ENCODE data around the gene RRBP1. TPM values are rescaled to one million over a fixed set of nuclear protein-coding genes. Genes with fewer than 3 reads are reported as not detected.

Gene RRBP1
- polyA plus RNA-seq, 2 donors = 49.0 to 54.5 TPM

DNA sequence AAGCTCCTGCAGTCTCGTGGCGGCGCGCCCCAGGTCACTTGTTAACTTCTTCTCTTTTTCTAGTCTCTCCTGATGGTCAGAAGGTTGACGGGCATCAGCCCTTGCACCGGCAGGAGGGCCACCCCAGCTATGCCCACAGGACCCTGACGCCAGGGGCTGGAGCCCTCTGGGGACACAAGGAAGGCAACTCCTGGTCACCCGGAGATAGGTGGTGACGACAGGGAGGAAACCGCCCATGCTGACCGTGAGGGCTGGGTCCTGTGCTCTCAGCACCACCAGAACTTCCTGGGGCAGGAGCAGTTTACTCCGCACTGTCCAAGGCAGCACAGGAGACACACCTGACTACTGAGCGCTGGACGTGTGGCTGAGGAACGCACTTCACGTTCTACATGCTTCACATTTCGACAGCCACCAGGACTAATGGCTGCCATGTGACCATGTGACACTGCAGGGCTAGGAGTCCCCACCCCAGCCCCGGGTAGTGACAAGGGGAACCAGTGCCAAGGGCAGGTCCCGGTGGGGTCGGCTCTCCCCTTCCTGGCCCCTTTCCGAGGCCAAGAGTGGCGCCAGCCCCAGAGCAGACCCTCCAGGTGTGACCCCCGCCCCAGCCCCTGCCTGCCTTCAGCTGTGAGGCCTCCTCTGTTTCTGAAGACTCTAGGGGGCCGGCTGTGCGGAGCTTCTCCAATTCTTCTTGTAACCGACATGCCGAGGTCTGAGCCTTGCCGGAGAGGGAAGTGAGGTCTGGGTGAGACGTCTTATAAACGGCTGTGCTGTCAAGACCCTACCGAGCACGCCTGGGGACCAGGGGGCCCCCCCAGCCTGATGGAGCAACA lies 67.0 kb downstream of the RRBP1 start:
- Histone ChIP-seq H3K4me3 (ENCODE audit: low read depth in 1 of 2, low read length in 2 of 2) (no peak overlapping the region), H3K27me3 (ENCODE audit: control insufficient read depth in 1 of 2, insufficient read depth in 2 of 2, low read length in 2 of 2) (no peaks in the 10 kb centered on the region), H3K9me3 (ENCODE audit: control insufficient read depth in 2 of 2, insufficient read depth in 1 of 2, low read depth in 1 of 2, low read length in 1 of 2) (no peaks in the 10 kb centered on the region), H3K36me3 (ENCODE audit: control insufficient read depth in 2 of 2, insufficient read depth in 2 of 2, low read length in 1 of 2) (peaks cover 14 to 48% of the 10 kb centered on the region in 2 donors), H3K27ac (ENCODE audit: low read depth in 2 of 2, low read length in 1 of 2) (peak overlapping the region; percentile 45 to 56), H3K4me1 (ENCODE audit: control insufficient read depth in 2 of 2, insufficient read depth in 2 of 2, low read length in 1 of 2) (peaks cover 20 to 34% of the 10 kb centered on the region in 2 donors)
- WGBS, 2 donors = 52 to 55% methylated on average over 31 to 32 of the region's 32 CpGs

DNA sequence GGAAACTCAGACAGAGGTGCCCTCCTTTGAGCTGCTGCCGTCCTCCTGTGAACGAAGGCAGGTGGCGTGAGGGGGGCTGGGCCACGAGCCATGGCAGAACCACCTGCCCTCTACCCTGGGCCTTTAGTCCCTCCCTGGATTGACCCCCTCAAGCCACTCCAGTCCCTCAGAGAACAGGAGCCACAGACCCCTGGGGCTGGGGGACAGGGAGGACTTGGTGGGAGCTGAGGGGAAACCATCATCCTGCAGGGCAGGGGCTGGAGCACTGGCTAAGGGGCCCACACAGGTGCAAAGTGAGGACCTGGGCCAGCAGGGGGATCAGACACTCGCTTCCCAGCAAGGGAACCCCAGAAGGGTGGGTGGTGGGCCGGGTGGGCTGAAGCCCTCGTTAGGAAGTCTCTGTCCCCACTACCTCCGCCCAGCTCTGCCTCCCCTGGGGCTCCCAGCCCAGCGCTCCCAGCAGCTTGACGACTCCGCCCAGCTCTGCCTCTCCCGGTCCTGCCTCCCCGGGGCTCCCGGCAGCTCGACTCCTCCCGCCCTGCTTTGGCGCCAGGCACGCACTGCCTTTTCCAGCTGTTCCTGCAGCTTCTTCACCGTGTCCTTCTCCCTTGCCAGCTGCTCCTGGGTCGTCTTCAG lies 67.7 kb downstream of the RRBP1 start:
- Histone ChIP-seq H3K4me3 (ENCODE audit: low read depth in 1 of 2, low read length in 2 of 2) (no peak overlapping the region), H3K9me3 (ENCODE audit: control insufficient read depth in 2 of 2, insufficient read depth in 1 of 2, low read depth in 1 of 2, low read length in 1 of 2) (no peaks in the 10 kb centered on the region), H3K27me3 (ENCODE audit: control insufficient read depth in 1 of 2, insufficient read depth in 2 of 2, low read length in 2 of 2) (no peaks in the 10 kb centered on the region), H3K36me3 (ENCODE audit: control insufficient read depth in 2 of 2, insufficient read depth in 2 of 2, low read length in 1 of 2) (peaks cover 8 to 41% of the 10 kb centered on the region in 2 donors), H3K4me1 (ENCODE audit: control insufficient read depth in 2 of 2, insufficient read depth in 2 of 2, low read length in 1 of 2) (peaks cover 20 to 34% of the 10 kb centered on the region in 2 donors), H3K27ac (ENCODE audit: low read depth in 2 of 2, low read length in 1 of 2) (peak overlapping the region; percentile 45 to 56)
- 33 to 35% methylated on average over 18 to 20 of the region's 20 CpGs for WGBS, 2 donors

DNA sequence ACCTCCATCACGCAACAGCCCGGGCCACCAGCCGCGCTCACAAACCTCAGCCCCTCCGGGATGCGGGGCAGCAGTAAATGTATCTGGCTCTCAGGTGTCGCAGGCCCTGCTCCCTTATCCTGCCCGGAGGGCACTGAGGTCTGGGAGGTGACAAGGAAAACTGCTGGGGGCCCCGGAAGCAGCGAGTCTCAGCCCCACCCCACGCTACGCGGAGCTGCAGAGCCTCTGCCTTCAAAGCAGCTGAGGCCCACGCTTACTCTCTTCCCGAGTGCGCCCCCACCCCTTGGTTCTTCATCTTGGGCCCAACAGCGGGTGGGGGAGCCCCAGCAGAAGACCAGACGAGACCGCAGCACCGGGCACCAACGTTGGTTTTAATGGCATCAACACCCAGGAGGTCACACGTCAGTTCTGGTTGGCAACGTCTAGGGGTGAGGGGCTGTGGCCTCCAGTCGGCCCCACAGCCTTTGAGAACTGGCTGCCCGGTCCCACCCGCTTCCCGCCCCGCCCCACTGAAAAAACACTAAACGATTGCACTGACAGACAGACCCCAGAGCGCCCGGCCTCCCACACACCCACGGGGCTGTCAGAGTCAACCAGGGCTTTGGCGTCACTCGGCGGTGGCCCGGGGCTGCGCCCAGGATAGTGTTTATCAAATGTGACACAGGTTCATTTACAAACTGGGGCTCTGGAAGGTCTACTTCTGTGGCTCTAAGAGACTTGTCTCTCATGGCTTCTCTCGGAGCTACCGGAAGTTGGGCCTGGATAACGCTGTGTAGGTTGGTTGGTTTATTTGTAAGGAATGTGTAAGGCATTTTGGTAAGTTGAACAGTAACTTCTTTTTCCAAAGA lies 68.5 kb downstream of the RRBP1 start:
- peaks cover 7 to 42% of the 10 kb centered on the region in 2 donors for H3K36me3 ChIP-seq (ENCODE audit: control insufficient read depth in 2 of 2, insufficient read depth in 2 of 2, low read length in 1 of 2)
- WGBS, 2 donors = 71 to 79% methylated on average over 40 of the region's 40 CpGs
- no peak overlapping the region for H3K4me3 ChIP-seq (ENCODE audit: low read depth in 1 of 2, low read length in 2 of 2)
- H3K4me1 ChIP-seq (ENCODE audit: control insufficient read depth in 2 of 2, insufficient read depth in 2 of 2, low read length in 1 of 2) = peaks cover 20 to 34% of the 10 kb centered on the region in 2 donors
- no peaks in the 10 kb centered on the region for H3K9me3 ChIP-seq (ENCODE audit: control insufficient read depth in 2 of 2, insufficient read depth in 1 of 2, low read depth in 1 of 2, low read length in 1 of 2)
- no peaks in the 10 kb centered on the region for H3K27me3 ChIP-seq (ENCODE audit: control insufficient read depth in 1 of 2, insufficient read depth in 2 of 2, low read length in 2 of 2)
- H3K27ac ChIP-seq (ENCODE audit: low read depth in 2 of 2, low read length in 1 of 2) = peak overlapping the region; percentile 31 to 38

DNA sequence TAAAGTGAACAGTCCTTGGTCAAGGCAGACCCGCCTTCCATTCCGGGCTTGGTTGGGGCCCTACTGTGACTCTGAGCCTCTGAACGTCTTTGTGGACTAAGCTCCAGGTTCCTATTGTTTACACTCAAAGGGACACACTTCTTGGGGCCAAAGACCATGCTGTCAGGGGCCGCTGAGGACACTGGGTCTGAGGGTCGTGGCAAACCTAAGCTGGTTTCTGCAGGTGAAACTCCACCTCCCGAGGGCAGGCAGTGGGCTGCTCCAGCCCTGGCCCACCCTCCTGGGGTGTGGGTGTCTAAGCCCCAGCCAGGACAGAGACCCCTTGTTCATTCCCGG lies 69.1 kb downstream of the RRBP1 start:
- Histone ChIP-seq H3K36me3 (ENCODE audit: control insufficient read depth in 2 of 2, insufficient read depth in 2 of 2, low read length in 1 of 2) (peaks cover 3 to 36% of the 10 kb centered on the region in 2 donors), H3K27ac (ENCODE audit: low read depth in 2 of 2, low read length in 1 of 2) (peak overlapping the region; percentile 31 to 89), H3K4me3 (ENCODE audit: low read depth in 1 of 2, low read length in 2 of 2) (no peak overlapping the region), H3K9me3 (ENCODE audit: control insufficient read depth in 2 of 2, insufficient read depth in 1 of 2, low read depth in 1 of 2, low read length in 1 of 2) (no peaks in the 10 kb centered on the region), H3K27me3 (ENCODE audit: control insufficient read depth in 1 of 2, insufficient read depth in 2 of 2, low read length in 2 of 2) (no peaks in the 10 kb centered on the region), H3K4me1 (ENCODE audit: control insufficient read depth in 2 of 2, insufficient read depth in 2 of 2, low read length in 1 of 2) (peaks cover 20 to 34% of the 10 kb centered on the region in 2 donors)
- 75 to 76% methylated on average over 7 of the region's 7 CpGs for WGBS, 2 donors

DNA sequence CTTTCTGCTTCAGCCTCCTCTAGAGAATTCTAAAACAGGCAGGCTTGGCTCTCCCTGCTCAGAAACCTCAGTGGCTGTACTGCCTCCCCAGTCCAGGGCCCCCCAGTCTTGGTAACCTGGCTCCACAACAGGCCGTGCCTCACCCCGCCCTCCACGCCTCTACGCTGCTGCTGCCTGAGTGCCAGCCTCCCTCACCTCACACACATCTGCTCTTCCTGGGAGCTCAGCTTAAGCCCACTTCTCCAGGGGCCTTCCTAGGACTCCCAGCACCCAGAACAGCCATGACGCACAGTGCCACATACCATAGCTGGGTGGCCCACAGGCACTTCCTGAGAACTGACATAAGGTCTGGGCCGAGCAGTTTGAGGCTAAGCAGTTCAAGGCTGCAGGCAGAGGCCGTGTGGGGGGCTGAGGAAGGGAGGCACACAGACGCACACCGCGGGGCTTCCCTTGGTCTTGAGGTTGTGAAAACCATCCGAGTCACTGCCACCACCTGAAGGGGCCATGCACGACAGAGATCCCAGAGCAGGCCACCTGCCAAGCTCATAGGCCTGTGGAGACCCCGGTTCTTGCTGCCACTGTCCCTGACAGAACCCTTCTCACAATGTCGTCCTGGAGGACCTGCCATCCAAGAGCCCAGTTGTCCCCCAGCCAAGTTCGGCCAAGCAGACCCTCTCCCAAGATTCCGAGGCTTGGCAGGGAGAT lies 69.6 kb downstream of the RRBP1 start:
- H3K27me3 ChIP-seq (ENCODE audit: control insufficient read depth in 1 of 2, insufficient read depth in 2 of 2, low read length in 2 of 2) = no peaks in the 10 kb centered on the region
- peaks cover 3 to 33% of the 10 kb centered on the region in 2 donors for H3K36me3 ChIP-seq (ENCODE audit: control insufficient read depth in 2 of 2, insufficient read depth in 2 of 2, low read length in 1 of 2)
- 46 to 57% methylated on average over 16 of the region's 16 CpGs for WGBS, 2 donors

DNA sequence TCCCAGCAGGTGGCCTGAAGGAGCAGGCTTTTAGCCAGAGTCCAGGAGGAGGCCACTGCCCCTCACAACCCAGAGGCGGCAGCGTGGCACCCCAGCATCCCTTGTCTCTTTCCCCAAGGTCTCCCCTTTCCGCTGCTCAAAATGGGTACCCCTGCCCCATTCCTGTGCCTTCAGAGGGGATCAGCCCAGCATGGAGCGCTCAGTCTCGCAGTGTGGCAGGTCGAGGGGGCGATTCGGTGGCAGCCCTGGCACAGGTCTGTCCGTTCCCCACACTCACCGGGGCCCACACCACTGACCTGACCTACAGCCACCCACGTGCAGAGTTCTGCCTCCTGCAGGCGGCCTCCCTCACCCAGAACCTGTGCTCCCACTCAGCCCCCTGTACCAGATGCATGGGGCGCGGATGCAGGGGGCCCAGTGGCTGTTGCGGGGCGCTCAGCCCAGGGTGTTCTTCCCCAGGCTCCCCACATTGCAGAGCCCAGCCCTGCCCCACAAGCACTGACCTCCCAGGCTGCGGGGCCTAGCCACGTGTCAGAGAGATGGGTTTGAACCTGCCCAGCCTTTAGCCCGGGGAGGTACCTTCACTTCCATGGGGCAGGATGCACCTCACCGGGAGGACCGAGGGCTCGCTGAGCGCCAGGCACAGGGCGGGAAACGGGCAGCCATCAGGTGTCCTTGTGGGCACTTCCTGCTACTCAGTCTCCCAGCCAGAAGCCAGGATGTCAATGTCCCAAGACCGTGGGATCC lies 70.3 kb downstream of the RRBP1 start:
- H3K36me3 ChIP-seq (ENCODE audit: control insufficient read depth in 2 of 2, insufficient read depth in 2 of 2, low read length in 1 of 2) = peaks cover 3 to 26% of the 10 kb centered on the region in 2 donors
- no peaks in the 10 kb centered on the region for H3K9me3 ChIP-seq (ENCODE audit: control insufficient read depth in 2 of 2, insufficient read depth in 1 of 2, low read depth in 1 of 2, low read length in 1 of 2)
- H3K4me3 ChIP-seq (ENCODE audit: low read depth in 1 of 2, low read length in 2 of 2) = no peak overlapping the region
- 51 to 60% methylated on average over 26 of the region's 26 CpGs for WGBS, 2 donors
- peak overlapping the region; percentile 31 to 89 for H3K27ac ChIP-seq (ENCODE audit: low read depth in 2 of 2, low read length in 1 of 2)
- no peaks in the 10 kb centered on the region for H3K27me3 ChIP-seq (ENCODE audit: control insufficient read depth in 1 of 2, insufficient read depth in 2 of 2, low read length in 2 of 2)
- peaks cover 20 to 34% of the 10 kb centered on the region in 2 donors for H3K4me1 ChIP-seq (ENCODE audit: control insufficient read depth in 2 of 2, insufficient read depth in 2 of 2, low read length in 1 of 2)

More for the DNA sequence above, 69.6 kb downstream of the RRBP1 start:
- Histone ChIP-seq H3K4me3 (ENCODE audit: low read depth in 1 of 2, low read length in 2 of 2) (no peak overlapping the region), H3K9me3 (ENCODE audit: control insufficient read depth in 2 of 2, insufficient read depth in 1 of 2, low read depth in 1 of 2, low read length in 1 of 2) (no peaks in the 10 kb centered on the region), H3K27ac (ENCODE audit: low read depth in 2 of 2, low read length in 1 of 2) (peak overlapping the region; percentile 31 to 89), H3K4me1 (ENCODE audit: control insufficient read depth in 2 of 2, insufficient read depth in 2 of 2, low read length in 1 of 2) (peaks cover 20 to 34% of the 10 kb centered on the region in 2 donors)

DNA sequence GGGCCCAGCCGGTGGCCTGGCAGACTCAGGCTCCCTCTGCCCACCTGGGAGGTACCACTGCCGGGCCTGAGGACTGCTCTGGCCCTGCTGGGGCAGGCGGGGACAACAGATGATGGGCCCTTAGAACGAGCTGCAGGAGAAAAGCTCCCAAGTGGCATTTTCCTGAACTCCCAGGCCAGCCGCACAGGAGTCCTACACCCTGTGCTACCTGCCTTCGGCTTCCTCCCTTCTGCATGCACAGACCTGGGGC lies 70.8 kb downstream of the RRBP1 start:
- H3K36me3 ChIP-seq (ENCODE audit: control insufficient read depth in 2 of 2, insufficient read depth in 2 of 2, low read length in 1 of 2) = peaks cover 5 to 21% of the 10 kb centered on the region in 2 donors
- 37 to 53% methylated on average over 6 of the region's 6 CpGs for WGBS, 2 donors

DNA sequence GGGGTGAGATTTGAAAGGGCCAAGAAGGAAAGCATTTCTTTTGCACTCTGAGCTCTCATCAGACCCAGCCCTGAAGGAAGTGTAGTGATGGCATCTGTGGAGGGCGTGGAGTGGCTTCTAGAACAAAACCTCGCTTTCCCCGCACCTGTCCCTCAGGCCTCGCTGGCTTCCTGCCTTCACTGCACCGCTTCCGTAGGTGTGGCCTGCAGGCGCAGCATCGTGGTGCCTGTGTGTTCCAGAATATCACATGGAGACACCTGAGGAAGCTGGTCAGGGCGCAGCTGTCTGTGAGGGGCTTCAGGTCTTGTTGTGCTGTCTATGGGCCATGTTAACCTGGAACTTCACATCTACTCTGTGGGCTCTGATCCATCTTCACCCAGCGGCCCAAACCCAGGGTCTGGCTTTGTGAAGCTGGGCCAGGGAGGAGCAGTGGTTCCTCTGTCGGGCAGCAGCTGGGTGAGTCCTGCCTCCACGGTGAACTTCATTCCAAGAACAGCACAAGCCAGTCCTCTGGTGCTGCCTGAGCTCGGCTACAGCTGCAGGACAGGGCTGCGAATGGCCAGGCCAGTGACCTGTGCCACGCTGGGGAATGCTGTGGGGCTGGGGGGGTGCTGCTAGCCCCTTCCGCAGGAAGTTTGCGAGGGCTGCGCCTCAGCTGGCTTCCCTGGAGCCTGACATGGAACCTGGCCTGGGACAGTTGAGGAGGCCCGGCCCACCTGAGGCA lies 71.3 kb downstream of the RRBP1 start:
- no peak overlapping the region for H3K4me3 ChIP-seq (ENCODE audit: low read depth in 1 of 2, low read length in 2 of 2)
- peak overlapping the region; percentile 31 to 89 for H3K27ac ChIP-seq (ENCODE audit: low read depth in 2 of 2, low read length in 1 of 2)

More for the DNA sequence above, 70.8 kb downstream of the RRBP1 start:
- no peaks in the 10 kb centered on the region for H3K9me3 ChIP-seq (ENCODE audit: control insufficient read depth in 2 of 2, insufficient read depth in 1 of 2, low read depth in 1 of 2, low read length in 1 of 2)
- H3K27ac ChIP-seq (ENCODE audit: low read depth in 2 of 2, low read length in 1 of 2) = peak overlapping the region; percentile 31 to 89
- H3K4me1 ChIP-seq (ENCODE audit: control insufficient read depth in 2 of 2, insufficient read depth in 2 of 2, low read length in 1 of 2) = peaks cover 20 to 34% of the 10 kb centered on the region in 2 donors
- H3K27me3 ChIP-seq (ENCODE audit: control insufficient read depth in 1 of 2, insufficient read depth in 2 of 2, low read length in 2 of 2) = no peaks in the 10 kb centered on the region
- H3K4me3 ChIP-seq (ENCODE audit: low read depth in 1 of 2, low read length in 2 of 2) = no peak overlapping the region

More for the DNA sequence above, 71.3 kb downstream of the RRBP1 start:
- peaks cover 20 to 34% of the 10 kb centered on the region in 2 donors for H3K4me1 ChIP-seq (ENCODE audit: control insufficient read depth in 2 of 2, insufficient read depth in 2 of 2, low read length in 1 of 2)
- peaks cover 2 to 16% of the 10 kb centered on the region in 2 donors for H3K36me3 ChIP-seq (ENCODE audit: control insufficient read depth in 2 of 2, insufficient read depth in 2 of 2, low read length in 1 of 2)
- no peaks in the 10 kb centered on the region for H3K27me3 ChIP-seq (ENCODE audit: control insufficient read depth in 1 of 2, insufficient read depth in 2 of 2, low read length in 2 of 2)
- WGBS, 2 donors = 31 to 39% methylated on average over 19 of the region's 19 CpGs
- no peaks in the 10 kb centered on the region for H3K9me3 ChIP-seq (ENCODE audit: control insufficient read depth in 2 of 2, insufficient read depth in 1 of 2, low read depth in 1 of 2, low read length in 1 of 2)
